Subcutaneous adipose tissue (tissue), 4 donors: ENCODE data around the gene ADRM1. TPM values are rescaled to one million over a fixed set of nuclear protein-coding genes. Genes with fewer than 3 reads are reported as not detected.

Experiments used
- total RNA-seq, 4 donors: library from RNA; depleted of rRNA; stranded (reverse); fragments of >200 nt; gene quantifications; one replicate each; pipeline ENCODE4 v1.1.0, GENCODE V29; 2016
- TF ChIP-seq, protein P1 (sequence below): fragments of 450-650 bp; IDR thresholded peaks from one replicate; pipeline ENCODE4 v1.5.1; 2016; ENCODE audit warnings: low read depth, mild to moderate bottlenecking, control low read depth, antibody characterized with exemption, moderate library complexity

ADRM1 gene
- total RNA-seq, 4 donors from 2014 or later, result 78.5 to 141 (median 101) TPM

DNA sequence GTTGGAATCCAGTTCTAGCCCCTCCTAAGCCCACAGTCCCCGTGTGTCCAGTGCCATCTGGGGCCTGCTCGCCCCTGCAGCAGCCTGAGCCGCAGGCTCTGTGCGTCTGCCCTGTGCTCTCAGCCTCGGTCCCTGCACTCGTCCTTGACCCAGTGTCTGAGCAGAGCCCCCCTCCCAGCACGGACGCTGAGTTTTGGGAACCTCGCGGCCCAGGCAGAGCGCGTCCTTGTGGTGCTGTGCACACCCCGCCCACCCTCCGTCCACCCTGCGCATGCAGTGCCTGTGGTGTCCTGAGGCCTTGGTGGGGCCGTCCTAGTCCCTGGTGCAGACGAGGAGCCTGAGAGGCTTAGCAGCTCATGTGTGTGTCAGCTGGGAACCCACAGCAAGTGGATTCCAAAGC lies 32.9 kb upstream of the ADRM1 start:
- TF ChIP-seq, protein P1, sequence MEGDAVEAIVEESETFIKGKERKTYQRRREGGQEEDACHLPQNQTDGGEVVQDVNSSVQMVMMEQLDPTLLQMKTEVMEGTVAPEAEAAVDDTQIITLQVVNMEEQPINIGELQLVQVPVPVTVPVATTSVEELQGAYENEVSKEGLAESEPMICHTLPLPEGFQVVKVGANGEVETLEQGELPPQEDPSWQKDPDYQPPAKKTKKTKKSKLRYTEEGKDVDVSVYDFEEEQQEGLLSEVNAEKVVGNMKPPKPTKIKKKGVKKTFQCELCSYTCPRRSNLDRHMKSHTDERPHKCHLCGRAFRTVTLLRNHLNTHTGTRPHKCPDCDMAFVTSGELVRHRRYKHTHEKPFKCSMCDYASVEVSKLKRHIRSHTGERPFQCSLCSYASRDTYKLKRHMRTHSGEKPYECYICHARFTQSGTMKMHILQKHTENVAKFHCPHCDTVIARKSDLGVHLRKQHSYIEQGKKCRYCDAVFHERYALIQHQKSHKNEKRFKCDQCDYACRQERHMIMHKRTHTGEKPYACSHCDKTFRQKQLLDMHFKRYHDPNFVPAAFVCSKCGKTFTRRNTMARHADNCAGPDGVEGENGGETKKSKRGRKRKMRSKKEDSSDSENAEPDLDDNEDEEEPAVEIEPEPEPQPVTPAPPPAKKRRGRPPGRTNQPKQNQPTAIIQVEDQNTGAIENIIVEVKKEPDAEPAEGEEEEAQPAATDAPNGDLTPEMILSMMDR, result no peak

DNA sequence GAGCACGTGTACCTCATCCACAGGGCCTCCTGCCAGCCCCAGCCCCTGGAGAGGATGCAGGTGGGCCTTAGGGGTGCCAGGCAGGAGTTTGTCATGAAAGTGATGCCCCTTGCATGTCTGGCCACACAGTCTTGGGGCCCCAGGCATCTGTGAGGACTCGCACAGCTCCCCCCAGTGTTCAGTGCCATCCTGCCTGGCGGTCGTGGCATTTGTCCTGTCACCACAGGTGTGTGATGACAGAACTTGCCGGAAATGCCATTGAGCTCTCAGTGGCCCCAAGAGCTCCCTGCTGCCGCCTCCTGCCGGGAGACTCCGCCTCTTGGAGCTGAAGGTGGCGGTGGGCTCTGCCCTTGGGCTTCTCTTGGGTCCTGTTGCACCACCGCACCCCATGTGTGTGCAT lies 30.6 kb upstream of the ADRM1 start:
- TF ChIP-seq, protein P1, result no peak

DNA sequence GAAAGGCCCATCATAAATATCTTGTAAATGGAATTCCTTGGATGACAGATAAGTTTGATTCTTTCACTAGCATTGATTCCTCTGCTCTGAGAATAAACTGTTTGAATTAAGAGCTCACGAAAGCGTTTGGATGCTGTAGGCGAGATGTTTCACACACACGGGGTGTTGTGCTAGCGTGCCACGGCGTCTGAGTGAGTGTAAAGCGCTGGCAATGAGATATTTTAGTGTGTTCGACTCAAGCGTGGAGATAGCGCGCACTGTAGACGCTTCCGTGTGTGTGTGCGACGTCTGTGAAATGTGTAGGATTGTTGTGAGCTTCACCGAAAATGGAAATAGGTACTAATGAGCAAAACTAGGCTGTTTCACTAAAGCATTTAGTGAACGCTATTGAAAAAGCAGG lies 29.4 kb upstream of the ADRM1 start:
- TF ChIP-seq, protein P1, result no peak

DNA sequence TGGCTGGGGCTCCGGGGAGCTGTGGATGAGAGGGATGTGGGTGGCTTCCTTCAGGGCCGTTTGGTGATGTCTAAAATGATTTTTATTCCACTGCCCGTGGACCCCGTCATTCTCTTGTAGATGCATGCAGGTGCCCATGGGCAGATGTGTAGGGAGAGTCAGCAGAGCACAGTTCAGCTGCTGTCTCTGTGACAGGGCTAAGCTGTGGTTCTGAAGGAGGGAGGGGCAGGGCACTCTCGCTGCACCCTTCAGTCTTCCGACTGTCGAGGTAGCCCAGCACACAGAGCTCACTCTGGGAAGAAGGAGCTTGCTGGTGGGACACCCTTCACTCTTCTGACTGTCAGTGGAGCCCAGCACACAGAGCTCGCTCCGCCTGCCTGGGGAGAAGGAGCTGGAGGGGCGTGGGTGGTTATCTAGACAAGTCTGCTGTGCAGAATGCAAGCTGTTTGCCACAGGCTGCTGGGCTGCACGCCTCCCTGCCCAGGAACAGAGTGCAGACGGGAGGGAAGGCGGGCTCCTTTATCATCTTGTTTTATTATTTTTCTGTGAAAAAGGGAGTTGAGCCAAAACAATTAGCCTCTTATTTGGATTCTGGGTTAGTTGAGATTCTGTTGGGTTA lies 28.4 kb upstream of the ADRM1 start:
- TF ChIP-seq, protein P1, result no peak

DNA sequence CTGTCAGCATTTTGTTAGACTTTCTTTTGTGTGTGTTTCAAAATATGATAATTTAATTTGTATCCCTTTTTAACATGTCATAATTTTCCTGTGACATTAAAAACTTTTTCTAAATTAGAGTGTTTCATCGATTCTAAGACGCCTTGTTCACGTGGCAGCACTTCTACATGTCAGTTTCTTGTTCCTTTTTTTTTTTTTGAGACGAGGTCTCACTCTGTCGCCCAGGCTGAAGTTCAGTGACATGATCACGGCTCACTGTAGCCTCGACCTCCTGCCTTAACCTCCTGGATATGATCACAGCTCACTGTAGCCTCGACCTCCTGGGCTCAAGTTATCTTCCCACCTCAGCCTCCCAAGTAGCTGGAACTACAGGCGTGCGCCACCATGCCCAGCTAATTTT lies 27.6 kb upstream of the ADRM1 start:
- TF ChIP-seq, protein P1, result no peak

DNA sequence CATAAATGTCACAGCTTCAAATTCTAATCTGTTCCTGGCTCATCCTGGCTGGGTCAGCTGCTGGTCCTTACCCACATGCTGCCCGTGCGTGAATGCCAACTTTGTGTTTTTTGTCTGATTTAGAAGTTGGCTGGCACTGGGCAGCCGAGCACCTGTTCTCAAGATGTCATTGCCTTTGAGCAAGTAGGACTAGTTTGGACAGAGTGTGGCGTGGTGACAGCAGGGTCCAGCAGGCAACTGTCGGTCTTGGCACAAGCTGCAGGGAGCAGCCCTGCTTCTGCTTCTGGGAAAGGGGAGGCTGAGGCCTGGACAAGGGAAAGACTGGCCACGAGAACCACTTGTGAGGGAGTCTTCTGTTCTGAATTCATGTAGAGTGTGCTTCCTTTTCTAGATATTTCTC lies 26.4 kb upstream of the ADRM1 start:
- TF ChIP-seq, protein P1, result no peak

DNA sequence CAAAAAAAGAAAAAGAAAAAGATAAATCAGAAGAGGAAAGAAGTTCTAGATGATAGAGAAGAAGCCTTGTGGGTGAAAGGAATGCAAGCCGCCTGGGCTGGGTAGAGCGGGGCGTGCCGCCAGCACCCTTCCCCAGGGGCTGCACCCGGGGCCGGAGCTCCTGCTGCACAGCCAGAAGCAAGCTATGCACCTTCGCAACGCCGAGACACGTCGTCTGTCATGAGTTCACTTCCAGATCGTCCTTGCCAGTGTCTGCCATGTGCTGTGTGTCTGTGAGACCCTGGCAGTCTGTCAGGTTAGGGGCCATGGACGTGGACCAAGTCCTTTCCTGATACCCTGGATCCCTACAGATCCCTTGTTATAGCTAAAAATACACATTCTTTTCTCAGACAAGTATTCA lies 25.5 kb upstream of the ADRM1 start:
- TF ChIP-seq, protein P1, result no peak
